ENCODE results near the gene CCDC92B.
"Not testable (repeated sequence)": the region's sequence is repeated elsewhere in the genome, so short reads cannot be mapped to it uniquely, and the experiment has no call there.

CCDC92B gene

DNA sequence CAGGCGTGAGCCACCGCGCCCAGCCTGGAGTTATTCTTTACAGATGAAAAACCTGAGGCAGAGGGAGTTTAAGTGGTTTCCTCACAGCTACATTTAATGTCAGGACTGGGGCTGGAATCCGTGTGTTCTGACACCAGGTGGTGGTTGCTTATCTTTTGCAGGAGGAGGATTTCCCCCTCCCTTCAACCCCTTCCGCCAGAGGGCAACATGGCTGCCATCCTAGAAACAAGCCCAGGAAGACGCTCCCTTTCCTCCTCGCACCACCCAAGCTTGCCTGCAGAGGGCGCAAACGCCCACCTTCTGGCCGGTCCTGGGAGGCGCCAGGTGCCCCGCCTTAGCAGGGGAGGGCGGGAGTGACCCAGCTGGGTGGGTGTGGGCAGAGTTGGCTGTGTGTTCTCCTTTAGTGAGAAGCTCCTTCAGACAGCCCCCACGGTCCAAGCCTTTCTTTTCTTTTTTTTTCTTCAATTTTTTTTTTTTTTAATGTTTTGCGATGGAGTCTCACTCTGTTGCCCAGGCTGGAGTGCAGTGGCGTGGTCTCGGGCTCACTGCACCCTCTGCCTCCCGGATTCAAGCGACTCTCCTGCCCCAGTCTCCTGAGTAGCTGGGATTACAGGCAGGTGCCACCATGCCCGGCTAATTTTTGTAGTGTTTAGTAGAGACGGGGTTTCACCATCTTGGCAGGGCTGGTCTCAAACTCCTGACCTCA lies 36.9 kb upstream of the CCDC92B start:
- TF ChIP-seq, protein P1, sequence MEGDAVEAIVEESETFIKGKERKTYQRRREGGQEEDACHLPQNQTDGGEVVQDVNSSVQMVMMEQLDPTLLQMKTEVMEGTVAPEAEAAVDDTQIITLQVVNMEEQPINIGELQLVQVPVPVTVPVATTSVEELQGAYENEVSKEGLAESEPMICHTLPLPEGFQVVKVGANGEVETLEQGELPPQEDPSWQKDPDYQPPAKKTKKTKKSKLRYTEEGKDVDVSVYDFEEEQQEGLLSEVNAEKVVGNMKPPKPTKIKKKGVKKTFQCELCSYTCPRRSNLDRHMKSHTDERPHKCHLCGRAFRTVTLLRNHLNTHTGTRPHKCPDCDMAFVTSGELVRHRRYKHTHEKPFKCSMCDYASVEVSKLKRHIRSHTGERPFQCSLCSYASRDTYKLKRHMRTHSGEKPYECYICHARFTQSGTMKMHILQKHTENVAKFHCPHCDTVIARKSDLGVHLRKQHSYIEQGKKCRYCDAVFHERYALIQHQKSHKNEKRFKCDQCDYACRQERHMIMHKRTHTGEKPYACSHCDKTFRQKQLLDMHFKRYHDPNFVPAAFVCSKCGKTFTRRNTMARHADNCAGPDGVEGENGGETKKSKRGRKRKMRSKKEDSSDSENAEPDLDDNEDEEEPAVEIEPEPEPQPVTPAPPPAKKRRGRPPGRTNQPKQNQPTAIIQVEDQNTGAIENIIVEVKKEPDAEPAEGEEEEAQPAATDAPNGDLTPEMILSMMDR (IDR thresholded peaks at IDR 0.05; ENCODE audit: unreplicated experiment in 3 of 3) = peak; percentile 85 to 87 (median 85)
- Mint-ChIP-seq H3K27me3 (ENCODE audit: low read depth) (peaks cover 12% of the 10 kb centered on the region), H3K36me3 (ENCODE audit: low read depth) (no peaks in the 10 kb centered on the region), H3K4me1 (no peaks in the 10 kb centered on the region), H3K9me3 (no peaks in the 10 kb centered on the region), H3K27ac (no peak overlapping the region), H3K4me3 (no peak overlapping the region)

DNA sequence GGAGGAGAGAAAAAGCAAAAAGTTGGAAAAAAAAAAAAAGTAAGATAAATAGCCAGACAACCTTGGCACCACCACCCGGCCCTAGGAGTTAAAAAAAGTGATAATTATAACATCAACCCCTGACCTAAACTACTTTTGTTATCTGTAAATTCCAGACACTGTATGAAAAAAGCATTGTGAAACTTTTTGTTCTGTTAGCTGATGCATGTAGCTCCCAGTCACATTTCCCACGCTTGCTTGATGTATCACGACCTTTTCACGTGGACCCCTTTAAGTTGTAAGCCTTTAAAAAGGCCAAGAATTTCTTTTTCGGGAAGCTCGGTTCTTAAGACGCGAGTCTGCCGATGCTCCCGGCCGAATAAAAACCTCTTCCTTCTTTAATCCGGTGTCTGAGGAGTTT lies 35.9 kb upstream of the CCDC92B start:
- H3K36me3 Mint-ChIP-seq (ENCODE audit: low read depth); H3K4me1 Mint-ChIP-seq; H3K27ac Mint-ChIP-seq; H3K9me3 Mint-ChIP-seq; H3K4me3 Mint-ChIP-seq: not testable (repeated sequence)
- H3K27me3 Mint-ChIP-seq (ENCODE audit: low read depth) = peaks cover 13% of the 10 kb centered on the region

DNA sequence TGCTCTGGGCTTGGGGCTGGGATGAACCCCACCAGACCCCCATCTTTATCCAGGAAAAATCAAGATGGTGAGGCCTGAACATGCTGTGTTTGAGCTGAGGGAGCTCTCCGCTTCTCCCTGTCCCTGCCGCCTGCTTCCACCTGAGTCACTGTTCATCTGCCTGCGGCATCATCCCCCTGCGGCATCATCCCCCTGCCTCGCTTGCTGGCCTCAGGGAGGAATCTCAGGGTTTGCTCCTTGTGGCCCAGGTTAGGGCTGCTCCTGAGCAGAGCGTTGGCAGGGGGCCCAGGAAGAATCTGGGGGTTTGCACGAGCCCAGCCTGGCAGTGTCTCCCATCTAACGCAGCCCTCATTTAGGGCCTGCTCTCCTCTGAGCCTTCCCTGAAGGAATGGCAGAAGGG lies 35.4 kb upstream of the CCDC92B start:
- Mint-ChIP-seq H3K9me3 (no peaks in the 10 kb centered on the region), H3K27ac (no peak overlapping the region), H3K27me3 (ENCODE audit: low read depth) (peaks cover 13% of the 10 kb centered on the region)

GRCh38 chr17:2783310-2784030 lies 34.0 kb upstream of the CCDC92B start:
- TF ChIP-seq, protein P1 (IDR thresholded peaks at IDR 0.05; ENCODE audit: unreplicated experiment in 3 of 3) = no peak
- Mint-ChIP-seq H3K4me3 (no peak overlapping the region), H3K9me3 (no peaks in the 10 kb centered on the region), H3K27ac (no peak overlapping the region), H3K36me3 (ENCODE audit: low read depth) (no peaks in the 10 kb centered on the region), H3K4me1 (no peaks in the 10 kb centered on the region), H3K27me3 (ENCODE audit: low read depth) (peaks cover 22% of the 10 kb centered on the region)

More for the DNA sequence above, 35.4 kb upstream of the CCDC92B start:
- Mint-ChIP-seq H3K4me3 (no peak overlapping the region), H3K36me3 (ENCODE audit: low read depth) (no peaks in the 10 kb centered on the region), H3K4me1 (no peaks in the 10 kb centered on the region)
- TF ChIP-seq, protein P1 (IDR thresholded peaks at IDR 0.05; ENCODE audit: unreplicated experiment in 3 of 3) = no peak

DNA sequence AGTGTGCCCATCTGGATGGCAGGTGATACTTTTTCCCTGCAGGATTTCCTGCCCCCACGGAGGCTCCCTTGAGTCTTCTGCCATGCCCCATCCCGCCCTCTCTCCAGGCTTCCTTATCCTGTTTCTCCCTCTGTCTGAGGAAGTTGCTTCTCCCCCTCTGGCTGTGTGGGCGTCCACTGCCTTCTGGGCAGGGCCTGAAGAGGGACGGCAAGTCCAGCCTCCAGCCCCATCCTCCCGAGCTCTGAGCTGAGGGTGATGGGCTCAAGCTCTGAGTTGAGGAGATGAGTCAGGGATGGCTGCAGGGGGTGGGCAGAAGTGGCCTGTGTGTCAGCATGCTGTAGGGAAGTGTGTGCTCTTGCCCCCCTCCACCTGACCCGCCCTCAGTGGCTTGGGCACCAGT lies 32.6 kb upstream of the CCDC92B start:
- no peaks in the 10 kb centered on the region for H3K4me1 Mint-ChIP-seq
- H3K36me3 Mint-ChIP-seq (ENCODE audit: low read depth) = no peaks in the 10 kb centered on the region
- H3K27ac Mint-ChIP-seq = no peak overlapping the region

GRCh38 chr17:2781598-2781997 lies 32.1 kb upstream of the CCDC92B start:
- H3K4me3 Mint-ChIP-seq; H3K9me3 Mint-ChIP-seq; H3K4me1 Mint-ChIP-seq; H3K27ac Mint-ChIP-seq; H3K36me3 Mint-ChIP-seq (ENCODE audit: low read depth): not testable (repeated sequence)
- H3K27me3 Mint-ChIP-seq (ENCODE audit: low read depth) = peaks cover 38% of the 10 kb centered on the region

More for the DNA sequence above, 32.6 kb upstream of the CCDC92B start:
- Mint-ChIP-seq H3K4me3 (no peak overlapping the region), H3K27me3 (ENCODE audit: low read depth) (peaks cover 33% of the 10 kb centered on the region), H3K9me3 (no peaks in the 10 kb centered on the region)
- TF ChIP-seq, protein P1 (IDR thresholded peaks at IDR 0.05; ENCODE audit: unreplicated experiment in 3 of 3) = no peak

Measured in nephron (organoid).